DOHH2 (cell line): Measurements from ENCODE around the gene ALDH1L2.

Experiments
- H3F3A ChIP-seq: fragments of 200-600 bp; sonication (generic), shearing (Covaris generic); 2 replicates; pipeline ENCODE4 v1.6.0; 2016; ENCODE audit warnings: antibody characterized with exemption, mild to moderate bottlenecking; ENCODE audit not compliant: control insufficient read depth, insufficient read depth
- H3K27ac ChIP-seq: fragments of 200-600 bp; sonication (generic); 2 replicates; pipeline ENCODE4 v1.5.1; 2014; ENCODE audit warnings: low read depth, mild to moderate bottlenecking, low read length, moderate library complexity
- H3K27me3 ChIP-seq: fragments of 200-600 bp; sonication (generic); 2 replicates; pipeline ENCODE4 v1.6.1; 2014; ENCODE audit warnings: mild to moderate bottlenecking, low read length, mixed read lengths; ENCODE audit not compliant: control insufficient read depth
- H3K36me3 ChIP-seq: fragments of 200-600 bp; sonication (generic); 2 replicates; pipeline ENCODE4 v1.6.1; 2014; ENCODE audit warnings: mild to moderate bottlenecking, low read length, moderate library complexity, mixed read lengths; ENCODE audit not compliant: control insufficient read depth
- H3K4me1 ChIP-seq: fragments of 200-600 bp; sonication (generic); 2 replicates; pipeline ENCODE4 v1.6.1; 2014; ENCODE audit warnings: mild to moderate bottlenecking, low read length, mixed read lengths; ENCODE audit not compliant: control insufficient read depth
- H3K4me2 ChIP-seq: fragments of 200-600 bp; sonication (generic); 2 replicates; pipeline ENCODE4 v1.6.0; 2014; ENCODE audit warnings: mild to moderate bottlenecking, low read length, moderate library complexity
- H3K4me3 ChIP-seq: fragments of 200-600 bp; sonication (generic); 2 replicates; pipeline ENCODE4 v1.5.1; 2014; ENCODE audit warnings: mild to moderate bottlenecking, low read length, mixed read lengths
- H3K79me2 ChIP-seq: fragments of 200-600 bp; sonication (generic); 2 replicates; pipeline ENCODE4 v1.6.1; 2014; ENCODE audit warnings: mild to moderate bottlenecking, low read length, mixed read lengths; ENCODE audit not compliant: control insufficient read depth
- H3K9me2 ChIP-seq: fragments of 200-600 bp; sonication (generic); replicated peaks from 2 replicates; pipeline ENCODE4 v1.6.1; 2014; ENCODE audit warnings: mild to moderate bottlenecking, low read length, mixed read lengths; ENCODE audit not compliant: control insufficient read depth
- H3K9me3 ChIP-seq: fragments of 200-600 bp; sonication (generic); 2 replicates; pipeline ENCODE4 v1.6.1; 2014; ENCODE audit warnings: antibody characterized with exemption, low read length, mixed read lengths; ENCODE audit not compliant: control insufficient read depth, insufficient read depth
- H4K20me1 ChIP-seq: fragments of 200-600 bp; sonication (generic); 2 replicates; pipeline ENCODE4 v1.6.0; 2014; ENCODE audit warnings: low read depth, mild to moderate bottlenecking, antibody characterized with exemption, low read length, moderate library complexity; ENCODE audit not compliant: control insufficient read depth, insufficient read depth
- CTCF ChIP-seq: fragments of 200-600 bp; sonication (generic); IDR thresholded peaks from one replicate; pipeline ENCODE4 v1.5.1; 2014; ENCODE audit warnings: antibody characterized with exemption, mild to moderate bottlenecking, low read depth, low read length; ENCODE audit not compliant: poor library complexity, severe bottlenecking
- EZH2phosphoT487 ChIP-seq: fragments of 200-600 bp; sonication (generic); IDR thresholded peaks from 2 replicates; pipeline ENCODE4 v1.6.1; 2017; ENCODE audit warnings: borderline replicate concordance, mild to moderate bottlenecking, antibody characterized with exemption, low read length, moderate library complexity, mixed read lengths

Gene ALDH1L2

GRCh38 chr12:105026411-105026810 is 57.8 kb downstream of the ALDH1L2 start:
- Histone ChIP-seq H3K36me3 (no peaks in the 10 kb centered on the region), H3K4me3 (no peak overlapping the region), H3K27me3 (no peaks in the 10 kb centered on the region), H3K4me2 (no peak overlapping the region), H3K9me3 (no peaks in the 10 kb centered on the region), H3K9me2 (no peaks in the 10 kb centered on the region), H4K20me1 (no peaks in the 10 kb centered on the region), H3K4me1 (peaks cover 7% of the 10 kb centered on the region), H3K27ac (no peak overlapping the region), H3K79me2 (no peaks in the 10 kb centered on the region), H3F3A (no peaks in the 10 kb centered on the region)
- TF ChIP-seq EZH2phosphoT487 (no peak), CTCF (no peak)

GRCh38 chr12:105025890-105026289 is 58.4 kb downstream of the ALDH1L2 start:
- H3K9me3 ChIP-seq = no peaks in the 10 kb centered on the region
- no peak overlapping the region for H3K4me3 ChIP-seq
- no peak for TF ChIP-seq CTCF
- TF ChIP-seq EZH2phosphoT487 = no peak
- H3K4me1 ChIP-seq = peaks cover 2% of the 10 kb centered on the region
- no peaks in the 10 kb centered on the region for H4K20me1 ChIP-seq
- H3K4me2 ChIP-seq = no peak overlapping the region
- H3K79me2 ChIP-seq = no peaks in the 10 kb centered on the region
- no peak overlapping the region for H3K27ac ChIP-seq
- H3K9me2 ChIP-seq = no peaks in the 10 kb centered on the region
- no peaks in the 10 kb centered on the region for H3K36me3 ChIP-seq
- no peaks in the 10 kb centered on the region for H3K27me3 ChIP-seq
- no peaks in the 10 kb centered on the region for H3F3A ChIP-seq

GRCh38 chr12:105024928-105025327 is 59.3 kb downstream of the ALDH1L2 start:
- Histone ChIP-seq H3K9me2 (no peaks in the 10 kb centered on the region), H3K79me2 (no peaks in the 10 kb centered on the region), H3F3A (0 out of 2 replicates have a peak, but pooled peaks cover 2% of the 10 kb centered on the region), H3K9me3 (no peaks in the 10 kb centered on the region), H3K4me3 (no peak overlapping the region), H3K4me1 (no peaks in the 10 kb centered on the region), H3K27ac (no peak overlapping the region), H3K36me3 (no peaks in the 10 kb centered on the region), H3K4me2 (no peak overlapping the region), H3K27me3 (no peaks in the 10 kb centered on the region), H4K20me1 (no peaks in the 10 kb centered on the region)
- TF ChIP-seq CTCF (no peak), EZH2phosphoT487 (no peak)
